ENCODE measurements around the gene KCNT2. TPM values are rescaled to one million over a fixed set of nuclear protein-coding genes. Genes with fewer than 3 reads are reported as not detected.

KCNT2 gene
- total RNA-seq, 1 experiment from 2014 or later, result not detected

- no peaks in the 10 kb centered on the region for H3K9me2 ChIP-seq (ENCODE audit: insufficient read depth)
- ATAC-seq, result peak; percentile 66; the same call in 1 of the 2 replicates
- TF ChIP-seq, protein P1, sequence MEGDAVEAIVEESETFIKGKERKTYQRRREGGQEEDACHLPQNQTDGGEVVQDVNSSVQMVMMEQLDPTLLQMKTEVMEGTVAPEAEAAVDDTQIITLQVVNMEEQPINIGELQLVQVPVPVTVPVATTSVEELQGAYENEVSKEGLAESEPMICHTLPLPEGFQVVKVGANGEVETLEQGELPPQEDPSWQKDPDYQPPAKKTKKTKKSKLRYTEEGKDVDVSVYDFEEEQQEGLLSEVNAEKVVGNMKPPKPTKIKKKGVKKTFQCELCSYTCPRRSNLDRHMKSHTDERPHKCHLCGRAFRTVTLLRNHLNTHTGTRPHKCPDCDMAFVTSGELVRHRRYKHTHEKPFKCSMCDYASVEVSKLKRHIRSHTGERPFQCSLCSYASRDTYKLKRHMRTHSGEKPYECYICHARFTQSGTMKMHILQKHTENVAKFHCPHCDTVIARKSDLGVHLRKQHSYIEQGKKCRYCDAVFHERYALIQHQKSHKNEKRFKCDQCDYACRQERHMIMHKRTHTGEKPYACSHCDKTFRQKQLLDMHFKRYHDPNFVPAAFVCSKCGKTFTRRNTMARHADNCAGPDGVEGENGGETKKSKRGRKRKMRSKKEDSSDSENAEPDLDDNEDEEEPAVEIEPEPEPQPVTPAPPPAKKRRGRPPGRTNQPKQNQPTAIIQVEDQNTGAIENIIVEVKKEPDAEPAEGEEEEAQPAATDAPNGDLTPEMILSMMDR (IDR thresholded peaks at IDR 0.05 in 2 of 3, conservative IDR thresholded peaks at IDR 0.05 in 1 of 3; ENCODE audit: borderline replicate concordance in 1 of 3, insufficient read depth in 1 of 3, low read depth in 2 of 3, low read length in 2 of 3), result peak; percentile 36 to 70 (median 68); a peak in 5 of 6 replicates
- TF ChIP-seq JUND (IDR thresholded peaks at IDR 0.05), result no peak
- TF ChIP-seq RAD21 (IDR thresholded peaks at IDR 0.05; ENCODE audit: low read depth), result peak; percentile 72
- H3K27ac ChIP-seq (ENCODE audit: low read depth, low read length), result no peak overlapping the region
- H3K27me3 ChIP-seq (ENCODE audit: insufficient read depth, low read length), result no peaks in the 10 kb centered on the region
- no peaks in the 10 kb centered on the region for H3K9me3 ChIP-seq (ENCODE audit: control insufficient read depth in 1 of 2, insufficient read depth in 1 of 2, low read depth in 1 of 2, low read length in 2 of 2)
- ChIA-PET RAD21 (ENCODE audit: low non-redundant PET in 1 of 2, low total read pairs in 2 of 2, uncharacterized antibody in 2 of 2, unreplicated experiment in 2 of 2) (no interaction called here), CTCF (interaction anchor here (1.0 to 1.5 kb wide), 3 partner anchors 12 to 343 kb away, joined by 3 to 5 read pairs (median 3); no protein-coding TSS in a partner anchor), POLR2A (no interaction called here)
- no peak overlapping the region for H3K4me2 ChIP-seq (ENCODE audit: low read length)
- H3K79me2 ChIP-seq (ENCODE audit: insufficient read depth, low read length), result no peaks in the 10 kb centered on the region
- peak; percentile 32 for DNase-seq (ENCODE audit: low read depth, low spot score)
- BruUV-seq (replicated peaks), result no TSS peak
- H3K36me3 ChIP-seq (ENCODE audit: control insufficient read depth in 1 of 2, insufficient read depth in 2 of 2, low read length in 2 of 2), result no peaks in the 10 kb centered on the region
- no peak overlapping the region for H3K9ac ChIP-seq (ENCODE audit: low read length)
- intact Hi-C loops (cut with micrococcal nuclease), result loop anchor here (1.0 kb wide), 1 partner anchor 343 kb away; no protein-coding TSS in a partner anchor
- H4K20me1 ChIP-seq (ENCODE audit: insufficient read depth), result no peaks in the 10 kb centered on the region
- no peaks in the 10 kb centered on the region for H3K4me1 ChIP-seq (ENCODE audit: control insufficient read depth in 1 of 2, insufficient read depth in 2 of 2, low read length in 2 of 2)
- H2AFZ ChIP-seq (ENCODE audit: low read depth, low read length, poor library complexity, severe bottlenecking), result peak overlapping the region; percentile 34
- no peak overlapping the region for H3K4me3 ChIP-seq (replicated peaks in 1 of 2; ENCODE audit: low read depth in 1 of 2, low read length in 2 of 2)
Measured at GRCh38 chr1:196317535-196318522, 290.4 kb downstream of the KCNT2 start.

GRCh38 chr1:196312739-196313138 lies 295.5 kb downstream of the KCNT2 start:
- Histone ChIP-seq H3K4me3 (replicated peaks in 1 of 2; ENCODE audit: low read depth in 1 of 2, low read length in 2 of 2) (no peak overlapping the region), H3K36me3 (ENCODE audit: control insufficient read depth in 1 of 2, insufficient read depth in 2 of 2, low read length in 2 of 2) (no peaks in the 10 kb centered on the region), H3K9me3 (ENCODE audit: control insufficient read depth in 1 of 2, insufficient read depth in 1 of 2, low read depth in 1 of 2, low read length in 2 of 2) (no peaks in the 10 kb centered on the region), H3K4me1 (ENCODE audit: control insufficient read depth in 1 of 2, insufficient read depth in 2 of 2, low read length in 2 of 2) (no peaks in the 10 kb centered on the region), H3K9me2 (ENCODE audit: insufficient read depth) (no peaks in the 10 kb centered on the region), H3K27me3 (ENCODE audit: insufficient read depth, low read length) (no peaks in the 10 kb centered on the region), H4K20me1 (ENCODE audit: insufficient read depth) (no peaks in the 10 kb centered on the region), H2AFZ (ENCODE audit: low read depth, low read length, poor library complexity, severe bottlenecking) (no peak overlapping the region), H3K9ac (ENCODE audit: low read length) (no peak overlapping the region), H3K4me2 (ENCODE audit: low read length) (no peak overlapping the region), H3K27ac (ENCODE audit: low read depth, low read length) (no peak overlapping the region), H3K79me2 (ENCODE audit: insufficient read depth, low read length) (no peaks in the 10 kb centered on the region)
- ChIA-PET RAD21 (ENCODE audit: low non-redundant PET in 1 of 2, low total read pairs in 2 of 2, uncharacterized antibody in 2 of 2, unreplicated experiment in 2 of 2) (no interaction called here), CTCF (no interaction called here), POLR2A (no interaction called here)
- ATAC-seq (no peak), DNase-seq (ENCODE audit: low read depth, low spot score) (no peak)
- no TSS peak for BruUV-seq (replicated peaks)
- intact Hi-C loops (cut with micrococcal nuclease), result no loop called here
- TF ChIP-seq ZFX (IDR thresholded peaks at IDR 0.05), result no peak
- TF ChIP-seq CBX3 (IDR thresholded peaks at IDR 0.05; ENCODE audit: low read depth), result no peak

All from HCT116 (cell line).